H1 (cell line): ENCODE measurements around the gene TFPT. TPM values are rescaled to one million over a fixed set of nuclear protein-coding genes. Genes with fewer than 3 reads are reported as not detected.

ENCODE experiments used
- CTCF ChIA-PET: fragments of 300-600 bp; sonication (Branson Sonifier 250); formaldehyde crosslinking; loops from one replicate; lab custom pipeline; 2021; ENCODE audit not compliant: partially characterized antibody; lab: Charles Lee
- POLR2A ChIA-PET: fragments of 300-600 bp; sonication (Branson Sonifier 250); formaldehyde crosslinking; loops from one replicate; lab custom pipeline; 2021; ENCODE audit warnings: inconsistent platforms; ENCODE audit not compliant: partially characterized antibody; lab: Charles Lee
- DNase-seq, 2 experiments: peaks; one replicate each; pipeline versions ENCODE4 v3.0.0 to v3.0.0-alpha.2; 2010 to 2022; ENCODE audit warnings: low spot score in 2 of 2, low read depth in 1 of 2, mixed read lengths in 1 of 2
- FAIRE-seq: peaks from 2 replicates; lab custom pipeline; 2011; peaks lifted over from hg19 to GRCh38; lab: Jason Lieb, UNC
- H2AFZ ChIP-seq: 2 replicates; pipeline ENCODE4 v1.8.1; 2012; ENCODE audit warnings: low read length, inconsistent platforms
- H2AK5ac ChIP-seq: 2 replicates; pipeline ENCODE4 v1.6.1; 2013; ENCODE audit warnings: low read depth, low read length
- H2BK120ac ChIP-seq: replicated peaks from 2 replicates; pipeline ENCODE3; 2013; ENCODE audit warnings: low read depth, low read length, inconsistent platforms
- H2BK12ac ChIP-seq: 2 replicates; pipeline ENCODE4 v1.6.1; 2013; ENCODE audit warnings: low read depth, low read length
- H2BK15ac ChIP-seq: 2 replicates; pipeline ENCODE4 v1.6.1; 2013; ENCODE audit warnings: low read length
- H2BK20ac ChIP-seq: 2 replicates; pipeline ENCODE4 v1.6.1; 2013; ENCODE audit warnings: low read length
- H2BK5ac ChIP-seq: 2 replicates; pipeline ENCODE4 v1.6.1; 2013; ENCODE audit warnings: low read depth, low read length
- H3K14ac ChIP-seq: 2 replicates; pipeline ENCODE4 v1.6.1; 2013; ENCODE audit warnings: inconsistent platforms; ENCODE audit not compliant: insufficient read length
- H3K18ac ChIP-seq: 2 replicates; pipeline ENCODE4 v1.6.1; 2013; ENCODE audit warnings: low read length; ENCODE audit errors: extremely low read depth
- H3K23ac ChIP-seq: 2 replicates; pipeline ENCODE4 v1.6.1; 2013; ENCODE audit warnings: inconsistent platforms; ENCODE audit not compliant: insufficient read length
- H3K23me2 ChIP-seq: 2 replicates; pipeline ENCODE4 v1.6.1; 2013; ENCODE audit warnings: low read depth, low read length
- H3K27ac ChIP-seq: 2 replicates; pipeline ENCODE4 v1.6.1; 2011; ENCODE audit warnings: low read depth, low read length, inconsistent platforms
- H3K27me3 ChIP-seq, 4 experiments: replicated peaks in 1 of 4; 1 replicate in 1 of 4; 2 replicates in 3 of 4; pipeline versions ENCODE4 v1.6.1 to v1.8.1; 2011 to 2013; ENCODE audit warnings: low read length in 3 of 4, mild to moderate bottlenecking in 3 of 4, inconsistent platforms in 2 of 4, mixed read lengths in 2 of 4, moderate library complexity in 1 of 4; ENCODE audit not compliant: control insufficient read depth in 3 of 4, insufficient read depth in 3 of 4; ENCODE audit errors: extremely low read depth in 1 of 4
- H3K36me3 ChIP-seq, 4 experiments: 2 replicates each; pipeline versions ENCODE4 v1.6.1 to v1.8.1; 2011 to 2013; ENCODE audit warnings: mild to moderate bottlenecking in 4 of 4, low read length in 3 of 4, moderate library complexity in 2 of 4, control low read depth in 1 of 4, inconsistent platforms in 1 of 4; ENCODE audit not compliant: insufficient read depth in 4 of 4, control insufficient read depth in 2 of 4
- H3K4ac ChIP-seq: replicated peaks from 2 replicates; pipeline ENCODE3; 2013; ENCODE audit warnings: low read length, low read depth, mixed read lengths, inconsistent platforms; ENCODE audit not compliant: insufficient read length
- H3K4me1 ChIP-seq, 4 experiments: replicated peaks in 1 of 4; 1 replicate in 1 of 4; 2 replicates in 3 of 4; pipeline versions ENCODE4 v1.6.1 to v1.8.1; 2011 to 2013; ENCODE audit warnings: low read length in 3 of 4, inconsistent platforms in 2 of 4, mixed read lengths in 1 of 4; ENCODE audit not compliant: insufficient read depth in 4 of 4, control insufficient read depth in 3 of 4
- H3K4me2 ChIP-seq, 2 experiments: 2 replicates each; pipeline versions ENCODE4 v1.6.1 to v1.8.1; 2011 to 2013; ENCODE audit warnings: low read depth in 2 of 2, low read length in 2 of 2, control low read depth in 1 of 2, inconsistent platforms in 1 of 2, mild to moderate bottlenecking in 1 of 2; ENCODE audit not compliant: insufficient read depth in 1 of 2
- H3K4me3 ChIP-seq, 4 experiments: fragments of 200-600, 300-600 bp in 1 of 4; sonication (generic), shearing (Covaris generic), sonication (Bioruptor Twin) in 1 of 4; 2 replicates each; pipeline versions ENCODE4 v1.5.1 to v1.8.1; 2011 to 2016; ENCODE audit warnings: low read length in 4 of 4, low read depth in 3 of 4, control low read depth in 2 of 4, inconsistent platforms in 2 of 4, mild to moderate bottlenecking in 2 of 4, mixed read lengths in 1 of 4, moderate library complexity in 1 of 4; ENCODE audit not compliant: insufficient read depth in 2 of 4; ENCODE audit errors: extremely low read depth in 1 of 4
- H3K56ac ChIP-seq: replicated peaks from 2 replicates; pipeline ENCODE3; 2013; ENCODE audit warnings: low read depth, mild to moderate bottlenecking, mixed read lengths, low read length, inconsistent platforms; ENCODE audit not compliant: insufficient read length
- H3K79me1 ChIP-seq: 2 replicates; pipeline ENCODE4 v1.6.1; 2013; ENCODE audit warnings: low read depth, low read length, control low read depth
- H3K79me2 ChIP-seq, 2 experiments: 2 replicates each; pipeline versions ENCODE4 v1.6.1 to v1.8.1; 2012 to 2013; ENCODE audit warnings: low read length in 2 of 2, mild to moderate bottlenecking in 2 of 2, inconsistent platforms in 1 of 2; ENCODE audit not compliant: insufficient read depth in 2 of 2, control insufficient read depth in 1 of 2
- H3K9ac ChIP-seq, 4 experiments: replicated peaks in 1 of 4; 1 replicate in 1 of 4; 2 replicates in 3 of 4; pipeline versions ENCODE4 v1.6.1 to v1.8.1; 2011 to 2013; ENCODE audit warnings: low read depth in 3 of 4, low read length in 3 of 4, control low read depth in 2 of 4, mild to moderate bottlenecking in 2 of 4, moderate library complexity in 2 of 4, inconsistent platforms in 1 of 4; ENCODE audit errors: extremely low read depth in 1 of 4
- H3K9me3 ChIP-seq, 2 experiments: 2 replicates each; pipeline versions ENCODE4 v1.6.1 to v1.8.1; 2012 to 2013; ENCODE audit warnings: mild to moderate bottlenecking in 2 of 2, moderate library complexity in 2 of 2, control low read depth in 1 of 2, inconsistent platforms in 1 of 2, low read depth in 1 of 2, low read length in 1 of 2, mixed read lengths in 1 of 2; ENCODE audit not compliant: insufficient read depth in 2 of 2
- H4K20me1 ChIP-seq, 2 experiments: replicated peaks in 1 of 2; 2 replicates each; pipeline versions ENCODE3 to v1.8.1; 2011 to 2013; ENCODE audit warnings: inconsistent platforms in 2 of 2, low read length in 2 of 2, mild to moderate bottlenecking in 1 of 2; ENCODE audit not compliant: insufficient read depth in 2 of 2, control insufficient read depth in 1 of 2
- H4K5ac ChIP-seq: 2 replicates; pipeline ENCODE4 v1.6.1; 2013; ENCODE audit warnings: low read length, low read depth, mixed read lengths, inconsistent platforms; ENCODE audit not compliant: insufficient read length
- H4K8ac ChIP-seq: 2 replicates; pipeline ENCODE4 v1.8.0; 2013; ENCODE audit warnings: mild to moderate bottlenecking, moderate library complexity, low read length, inconsistent platforms; ENCODE audit not compliant: insufficient read depth; ENCODE audit errors: extremely low read depth
- H4K91ac ChIP-seq: replicated peaks from 2 replicates; pipeline ENCODE3; 2013; ENCODE audit warnings: low read length, mixed read lengths, inconsistent platforms; ENCODE audit not compliant: insufficient read length
- CTBP2 ChIP-seq: IDR thresholded peaks from 2 replicates; pipeline ENCODE4 v1.7.0; 2011; ENCODE audit warnings: borderline replicate concordance, mild to moderate bottlenecking, moderate library complexity, mixed read lengths, low read length; ENCODE audit not compliant: insufficient read depth, insufficient read length
- EGR1 ChIP-seq: IDR thresholded peaks from 2 replicates; pipeline ENCODE4 v1.6.1; 2011; ENCODE audit warnings: low read depth, low read length, borderline replicate concordance
- FOSL1 ChIP-seq: IDR thresholded peaks from 2 replicates; pipeline ENCODE4 v1.6.1; 2011; ENCODE audit warnings: mild to moderate bottlenecking, low read depth, low read length, moderate library complexity; ENCODE audit not compliant: insufficient read depth
- HDAC2 ChIP-seq, 2 experiments: fragments of 300-600 bp in 1 of 2; sonication (generic) in 1 of 2; IDR thresholded peaks; 2 replicates each; pipeline ENCODE4 v1.6.1; 2011 to 2012; ENCODE audit warnings: low read depth in 2 of 2, low read length in 2 of 2, mild to moderate bottlenecking in 2 of 2, moderate library complexity in 2 of 2, borderline replicate concordance in 1 of 2, inconsistent platforms in 1 of 2
- KDM5A ChIP-seq: fragments of 200-600 bp; IDR thresholded peaks from 2 replicates; pipeline ENCODE4 v1.7.1; 2012; ENCODE audit warnings: mild to moderate bottlenecking, low read length, inconsistent platforms, mixed read lengths
- PHF8 ChIP-seq: fragments of 200-600 bp; sonication (generic); conservative IDR thresholded peaks from 2 replicates; pipeline ENCODE4 v1.7.1; 2012; ENCODE audit warnings: low read depth, mild to moderate bottlenecking, inconsistent platforms, low read length, moderate library complexity
- POLR2AphosphoS5 ChIP-seq: IDR thresholded peaks from 2 replicates; pipeline ENCODE4 v1.6.1; 2011; ENCODE audit warnings: low read depth, low read length
- SAP30 ChIP-seq: fragments of 300-600 bp; sonication (generic); IDR thresholded peaks from 2 replicates; pipeline ENCODE4 v1.7.1; 2012; ENCODE audit warnings: low read length, moderate library complexity, mild to moderate bottlenecking, inconsistent platforms; ENCODE audit not compliant: insufficient read depth, insufficient replicate concordance
- TBP ChIP-seq: IDR thresholded peaks from 2 replicates; pipeline ENCODE4 v1.6.1; 2011; ENCODE audit warnings: low read depth, low read length, improper control_type of control experiment
- USF2 ChIP-seq: IDR thresholded peaks from 2 replicates; pipeline ENCODE4 v1.6.1; 2011; ENCODE audit warnings: low read length, improper control_type of control experiment
- WGBS, 2 experiments: shearing (Covaris generic) in 1 of 2; methylation state at CpG; one replicate each; pipeline versions ENCODE4 v1.1.6 to v1.1.7; 2013 to 2015; ENCODE audit warnings: low lambda C conversion rate in 2 of 2, mixed read lengths in 2 of 2, inconsistent platforms in 1 of 2, low coverage in 1 of 2, missing lambda C conversion rate in 1 of 2; ENCODE audit not compliant: insufficient replicate concordance in 2 of 2, insufficient coverage in 1 of 2, insufficient read length in 1 of 2; ENCODE audit errors: extremely low coverage in 1 of 2, missing lambda C conversion rate in 1 of 2; 5-methylcytosine and 5-hydroxymethylcytosine counted together
- polyA plus RNA-seq, 7 experiments: library from polyadenylated mRNA; depleted of rRNA in 3 of 7; stranded (reverse) in 5 of 7; unstranded in 2 of 7; fragments of >200 nt in 5 of 7; fragments of 200-250 nt in 2 of 7; gene quantifications; 1 replicate in 5 of 7; 2 replicates in 1 of 7; 4 replicates in 1 of 7; pipeline versions ENCODE4 v1.2.1 to v1.2.3, GENCODE V29; 2011 to 2013; ENCODE audit warnings: missing spikeins in 2 of 7, mixed read lengths in 2 of 7
- total RNA-seq: library from RNA; stranded (reverse); fragmentation: NEBNext Ultra II Directional; extraction: Animal tissue kit (Norgen Biotek cat#: 25700); gene quantifications from 2 replicates; pipeline ENCODE4 v1.2.1, GENCODE V29; 2021

Gene TFPT
- total and polyA plus RNA-seq, 2 of the 8 experiments (the other 6 are each of a cell fraction or from before 2014, with no cell fraction given), result 10.4 to 17.7 TPM

GRCh38 chr19:54133957-54134590, 18.6 kb upstream of the TFPT start:
- H3K4me3 ChIP-seq, result no peak overlapping the region
- TF ChIP-seq CTBP2, result peak; percentile 7
- TF ChIP-seq PHF8, result no peak
- no peak for TF ChIP-seq FOSL1
- TF ChIP-seq EGR1, result peak; percentile 41
- no peak for TF ChIP-seq KDM5A
- no peak for TF ChIP-seq TBP
- TF ChIP-seq SAP30, result no peak
- TF ChIP-seq HDAC2 (IDR thresholded peaks at IDR 0.05; ENCODE audit: borderline replicate concordance in 1 of 2, low read depth in 2 of 2, low read length in 2 of 2), result no peak
- no peak for TF ChIP-seq USF2
- TF ChIP-seq POLR2AphosphoS5, result no peak

More at GRCh38 chr19:54133957-54134590, 18.6 kb upstream of the TFPT start:
- POLR2A ChIA-PET, result interaction anchor here (1.0 to 15.7 kb wide), 9 partner anchors 8 to 183 kb away, joined by 3 to 348 read pairs (median 8); partner anchors contain the start of genes LENG1, PRPF31, RPS9 and TFPT
- no peak overlapping the region for H3K27ac ChIP-seq
- no peak overlapping the region for H3K9ac ChIP-seq
- no peak overlapping the region for H2BK20ac ChIP-seq
- H3K23me2 ChIP-seq, result peaks cover 17% of the 10 kb centered on the region
- H3K9me3 ChIP-seq, result peaks cover 3 to 10% of the 10 kb centered on the region in 2 experiments; a peak in 3 of 4 replicates
- no peak for FAIRE-seq
- H3K18ac ChIP-seq, result no peak overlapping the region; the same call in 1 of the 2 replicates
- H3K79me2 ChIP-seq, result peaks cover 5 to 12% of the 10 kb centered on the region in 2 experiments; a peak in 3 of 4 replicates
- H4K5ac ChIP-seq, result no peak overlapping the region
- no peak overlapping the region for H3K56ac ChIP-seq
- H3K14ac ChIP-seq, result no peak overlapping the region
- no peak overlapping the region; the same call in 1 of the 2 replicates for H2BK5ac ChIP-seq
- H2BK12ac ChIP-seq, result 0 out of 2 replicates have a peak overlapping the region, but pooled peaks have one; percentile 60
- H4K20me1 ChIP-seq, result peaks cover 1 to 10% of the 10 kb centered on the region in 2 experiments
- H4K8ac ChIP-seq, result no peak overlapping the region
- CTCF ChIA-PET, result no interaction called here
- no peak overlapping the region for H4K91ac ChIP-seq
- peak in 1 of 2 experiments; percentile 59 for DNase-seq
- no peak overlapping the region for H2BK15ac ChIP-seq
- 0 out of 2 replicates have a peak overlapping the region, but pooled peaks have one; percentile 39 for H2AK5ac ChIP-seq
- no peak overlapping the region for H3K4ac ChIP-seq
- H2AFZ ChIP-seq, result no peak overlapping the region
- no peak overlapping the region for H2BK120ac ChIP-seq
- no peak overlapping the region for H3K4me2 ChIP-seq
- no peak overlapping the region for H3K23ac ChIP-seq
- H3K36me3 ChIP-seq, result peaks cover 8 to 28% (median 10%) of the 10 kb centered on the region in 4 experiments; a peak in 7 of 8 replicates
- H3K79me1 ChIP-seq, result peaks cover 2% of the 10 kb centered on the region; the same call in 1 of the 2 replicates
- WGBS, 2 experiments, result 52% methylated on average over 2 of the region's 2 CpGs; no CpG with 5 or more reads in 1 of the 2 experiments
- H3K27me3 ChIP-seq, result no peaks in the 10 kb centered on the region
- peaks cover 0 to 11% (median 5%) of the 10 kb centered on the region in 4 experiments; a peak in 5 of 7 replicates for H3K4me1 ChIP-seq
